LNCaP clone FGC (cell line): ENCODE data around the gene ZFAND4.

Experiments used
- DNase-seq: peaks from one replicate; pipeline ENCODE4 v3.0.0-alpha.2; 2011; ENCODE audit warnings: low read depth
- H3K4me3 ChIP-seq: 2 replicates; pipeline ENCODE4 v1.5.1; 2011; ENCODE audit warnings: mild to moderate bottlenecking, low read depth, low read length, control low read depth
- TF ChIP-seq, protein P1 (sequence below): IDR thresholded peaks from 2 replicates; pipeline ENCODE4 v1.5.1; 2012; ENCODE audit warnings: mild to moderate bottlenecking; ENCODE audit not compliant: control insufficient read depth, insufficient read depth; ENCODE audit errors: extremely low read depth

The ZFAND4 gene

DNA sequence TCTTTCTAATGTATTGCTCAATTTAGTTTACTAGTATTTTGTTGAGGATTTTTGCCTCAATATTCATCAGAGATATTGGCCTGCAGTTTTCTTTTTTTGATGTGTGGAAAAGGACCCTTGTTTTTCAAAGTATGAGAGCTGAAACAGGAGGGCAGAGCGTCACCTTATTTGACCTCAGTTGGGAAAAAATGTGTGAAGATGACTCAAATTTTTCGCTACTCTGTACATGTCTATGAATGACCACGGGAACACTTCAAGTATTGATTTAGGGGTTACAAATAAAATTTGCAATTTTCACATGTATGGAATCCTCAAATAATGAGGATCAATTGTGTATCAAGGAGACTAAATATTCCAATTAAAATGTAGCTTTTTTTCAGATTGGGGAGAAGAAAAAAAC, 103.1 kb downstream of the ZFAND4 start:
- no peak for DNase-seq
- TF ChIP-seq, protein P1, sequence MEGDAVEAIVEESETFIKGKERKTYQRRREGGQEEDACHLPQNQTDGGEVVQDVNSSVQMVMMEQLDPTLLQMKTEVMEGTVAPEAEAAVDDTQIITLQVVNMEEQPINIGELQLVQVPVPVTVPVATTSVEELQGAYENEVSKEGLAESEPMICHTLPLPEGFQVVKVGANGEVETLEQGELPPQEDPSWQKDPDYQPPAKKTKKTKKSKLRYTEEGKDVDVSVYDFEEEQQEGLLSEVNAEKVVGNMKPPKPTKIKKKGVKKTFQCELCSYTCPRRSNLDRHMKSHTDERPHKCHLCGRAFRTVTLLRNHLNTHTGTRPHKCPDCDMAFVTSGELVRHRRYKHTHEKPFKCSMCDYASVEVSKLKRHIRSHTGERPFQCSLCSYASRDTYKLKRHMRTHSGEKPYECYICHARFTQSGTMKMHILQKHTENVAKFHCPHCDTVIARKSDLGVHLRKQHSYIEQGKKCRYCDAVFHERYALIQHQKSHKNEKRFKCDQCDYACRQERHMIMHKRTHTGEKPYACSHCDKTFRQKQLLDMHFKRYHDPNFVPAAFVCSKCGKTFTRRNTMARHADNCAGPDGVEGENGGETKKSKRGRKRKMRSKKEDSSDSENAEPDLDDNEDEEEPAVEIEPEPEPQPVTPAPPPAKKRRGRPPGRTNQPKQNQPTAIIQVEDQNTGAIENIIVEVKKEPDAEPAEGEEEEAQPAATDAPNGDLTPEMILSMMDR = no peak

DNA sequence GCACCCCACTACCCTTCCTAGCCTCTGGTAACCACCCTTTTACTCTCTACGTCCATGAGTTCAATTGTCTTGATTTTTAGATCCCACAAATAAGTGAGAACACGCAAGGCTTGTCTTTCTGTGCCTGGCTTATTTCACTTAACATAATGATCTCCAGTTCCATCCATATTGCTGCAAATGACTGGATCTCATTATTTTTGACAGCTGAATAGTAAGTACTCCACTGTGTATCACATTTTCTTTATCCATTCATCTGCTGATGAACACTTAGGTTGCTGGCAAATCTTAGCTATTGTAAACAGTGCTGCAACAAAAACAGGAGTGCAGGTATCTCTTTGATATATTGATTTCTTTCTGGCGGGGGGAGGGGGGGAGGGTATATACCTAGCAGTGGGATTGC, 106.2 kb downstream of the ZFAND4 start:
- DNase-seq = no peak
- TF ChIP-seq, protein P1 = no peak
- H3K4me3 ChIP-seq = no peak overlapping the region

More for the DNA sequence above, 103.1 kb downstream of the ZFAND4 start:
- H3K4me3 ChIP-seq = no peak overlapping the region
